SU-DHL-6 (cell line): ENCODE results near the gene GTF2IRD2.
"Not testable (repeated sequence)": the region's sequence is repeated elsewhere in the genome, so short reads cannot be mapped to it uniquely, and the experiment has no call there.

ENCODE experiments used
- H2AFZ ChIP-seq: fragments of 200-600 bp; sonication (generic); 2 replicates; pipeline ENCODE4 v1.6.1; 2014; ENCODE audit warnings: low read depth, mild to moderate bottlenecking, moderate library complexity, mixed read lengths, antibody characterized with exemption, low read length; ENCODE audit not compliant: severe bottlenecking
- H3F3A ChIP-seq: fragments of 200-600 bp; shearing (Covaris generic); 2 replicates; pipeline ENCODE4 v1.6.0; 2016; ENCODE audit warnings: antibody characterized with exemption, mild to moderate bottlenecking; ENCODE audit not compliant: insufficient read depth
- H3K27ac ChIP-seq: fragments of 200-600 bp; sonication (generic); 2 replicates; pipeline ENCODE4 v1.5.1; 2016; ENCODE audit warnings: low read depth, mild to moderate bottlenecking, low read length, moderate library complexity, mixed read lengths
- H3K27me3 ChIP-seq: fragments of 200-600 bp; sonication (generic), shearing (Covaris generic); 2 replicates; pipeline ENCODE4 v1.6.0; 2014; ENCODE audit warnings: mild to moderate bottlenecking, low read length
- H3K36me3 ChIP-seq: fragments of 200-600 bp; sonication (generic); 2 replicates; pipeline ENCODE4 v1.6.1; 2014; ENCODE audit warnings: mild to moderate bottlenecking, low read length, mixed read lengths
- H3K4me2 ChIP-seq: fragments of 300-600, 200-600 bp; shearing (Covaris generic), sonication (generic); 2 replicates; pipeline ENCODE4 v1.6.0; 2014; ENCODE audit warnings: low read length, low read depth, mild to moderate bottlenecking; ENCODE audit not compliant: poor library complexity, severe bottlenecking
- H3K4me3 ChIP-seq: fragments of 200-600 bp; sonication (generic); 2 replicates; pipeline ENCODE4 v1.5.1; 2014; ENCODE audit warnings: antibody characterized with exemption, low read length, mild to moderate bottlenecking, mixed read lengths; ENCODE audit not compliant: insufficient read depth, poor library complexity, severe bottlenecking
- H3K79me2 ChIP-seq: fragments of 200-600 bp; sonication (generic); 2 replicates; pipeline ENCODE4 v1.6.1; 2014; ENCODE audit warnings: mild to moderate bottlenecking, low read length, moderate library complexity; ENCODE audit not compliant: insufficient read depth
- H3K9ac ChIP-seq: fragments of 200-600 bp; sonication (generic); 2 replicates; pipeline ENCODE4 v1.7.0; 2014; ENCODE audit warnings: mild to moderate bottlenecking, low read length
- H3K9me2 ChIP-seq: fragments of 200-600 bp; sonication (generic); replicated peaks from 2 replicates; pipeline ENCODE4 v1.6.1; 2014; ENCODE audit warnings: low read length; ENCODE audit not compliant: insufficient read depth
- H3K9me3 ChIP-seq: fragments of 200-600 bp; sonication (generic); 2 replicates; pipeline ENCODE4 v1.6.1; 2014; ENCODE audit warnings: low read length, mixed read lengths; ENCODE audit not compliant: insufficient read depth
- H4K20me1 ChIP-seq: fragments of 200-600 bp; sonication (generic); 2 replicates; pipeline ENCODE4 v1.6.1; 2014; ENCODE audit warnings: low read depth, mild to moderate bottlenecking, antibody characterized with exemption, low read length, moderate library complexity, mixed read lengths

Gene GTF2IRD2

DNA sequence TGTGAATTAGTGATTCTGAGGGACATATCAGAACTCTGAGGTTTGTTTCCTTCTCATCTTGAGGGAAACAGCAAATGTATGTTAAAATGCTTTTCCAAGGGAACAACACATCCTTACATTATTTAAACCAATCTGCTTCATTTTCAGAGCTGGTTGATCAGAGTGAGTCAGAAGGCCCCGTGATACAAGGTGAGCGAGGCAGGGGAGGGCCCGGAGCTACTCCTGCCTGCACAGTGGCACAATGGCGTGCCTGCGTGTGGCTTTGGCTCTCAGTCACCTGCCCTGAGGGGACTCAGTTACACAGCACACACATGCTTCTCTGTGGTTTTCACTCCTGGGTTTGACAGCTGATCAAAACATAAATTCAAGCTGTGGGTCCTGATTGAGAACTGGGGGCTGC, 94.7 kb downstream of the GTF2IRD2 start:
- H3K27ac ChIP-seq, H3K4me2 ChIP-seq, H3F3A ChIP-seq, H4K20me1 ChIP-seq, H3K9ac ChIP-seq, H3K9me3 ChIP-seq, H3K9me2 ChIP-seq, H3K27me3 ChIP-seq, H3K79me2 ChIP-seq, H2AFZ ChIP-seq, H3K4me3 ChIP-seq, H3K36me3 ChIP-seq: not testable (repeated sequence)

DNA sequence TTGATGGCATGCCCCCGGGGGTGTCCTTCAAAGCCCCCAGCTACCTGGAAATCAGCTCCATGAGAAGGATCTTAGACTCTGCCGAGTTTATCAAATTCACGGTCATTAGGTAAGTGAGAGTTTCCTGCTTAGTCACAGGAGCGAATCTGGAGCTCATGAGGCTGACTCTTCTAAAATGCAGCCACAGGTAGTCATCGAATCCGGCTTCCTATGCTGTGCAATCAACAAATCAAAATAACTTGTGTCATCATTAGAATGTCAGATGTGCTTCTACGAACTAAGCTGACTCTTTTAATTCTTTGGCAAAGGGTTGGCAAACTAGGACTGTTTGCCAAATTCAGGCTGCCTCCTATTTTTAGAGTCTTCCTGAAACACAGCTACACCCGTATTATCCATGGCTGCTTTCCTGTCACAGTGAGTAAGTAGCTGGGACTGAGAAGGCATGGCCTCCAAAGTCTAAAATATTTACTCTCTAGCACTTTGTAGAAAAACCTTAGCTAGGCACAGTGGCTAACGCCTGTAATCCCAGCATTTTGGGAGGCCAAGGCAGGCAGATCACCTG, 97.4 kb downstream of the GTF2IRD2 start:
- not testable (repeated sequence) for H2AFZ ChIP-seq

More for the DNA sequence above, 97.4 kb downstream of the GTF2IRD2 start:
- H3K79me2 ChIP-seq, H3K27me3 ChIP-seq, H3K9me2 ChIP-seq, H3K27ac ChIP-seq, H3K4me2 ChIP-seq, H3K9me3 ChIP-seq, H3K36me3 ChIP-seq, H4K20me1 ChIP-seq, H3F3A ChIP-seq, H3K9ac ChIP-seq, H3K4me3 ChIP-seq: not testable (repeated sequence)
